GM19351 (cell line): ENCODE results near the gene PC.

ENCODE experiments used
- ATAC-seq: cut with Tn5 transposase; IDR thresholded peaks from one replicate; pipeline ENCODE4 v1.9.1; 2021; ENCODE audit warnings: mild to moderate bottlenecking, moderate library complexity; ENCODE audit not compliant: unreplicated experiment

The PC gene

DNA sequence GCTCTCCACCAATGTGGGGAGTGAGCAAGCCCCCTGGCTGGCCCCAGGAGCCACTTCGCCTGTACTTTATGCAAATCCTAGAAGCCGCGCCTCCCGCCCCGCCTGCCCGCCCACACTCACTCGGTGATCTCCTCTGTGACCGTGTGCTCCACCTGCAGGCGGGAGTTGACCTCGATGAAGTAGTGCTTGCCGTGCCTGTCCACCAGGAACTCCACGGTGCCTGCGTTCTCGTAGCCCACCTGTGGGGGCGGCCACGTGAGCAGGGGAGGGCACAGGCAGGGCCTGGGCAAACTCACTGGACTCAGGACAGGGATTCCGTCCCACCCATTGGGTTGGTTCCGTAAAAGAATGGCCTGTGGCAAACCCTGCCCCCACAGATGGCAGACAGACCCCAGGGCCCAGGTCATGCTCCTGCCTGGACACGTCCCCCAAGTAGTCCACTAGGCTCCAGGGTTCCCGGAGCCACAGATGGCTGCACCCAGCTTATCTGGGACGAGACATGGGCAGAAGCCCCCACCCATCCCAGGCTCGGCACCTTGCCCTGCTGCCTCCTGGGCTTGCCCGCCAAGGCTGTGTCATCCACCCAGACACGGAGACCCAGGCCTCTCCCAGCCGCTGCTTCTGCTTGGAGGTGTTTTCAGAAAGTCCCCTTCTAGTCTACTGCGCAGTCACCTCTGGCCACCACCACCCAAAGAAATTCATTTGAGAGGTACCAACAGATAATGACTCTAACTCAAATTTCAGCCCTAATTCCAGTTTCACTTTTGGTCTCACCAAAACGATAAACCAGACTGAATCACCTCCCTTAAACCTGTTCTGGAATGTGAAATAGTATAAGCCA lies 89.2 kb downstream of the PC start:
- ATAC-seq: peak; percentile 79

DNA sequence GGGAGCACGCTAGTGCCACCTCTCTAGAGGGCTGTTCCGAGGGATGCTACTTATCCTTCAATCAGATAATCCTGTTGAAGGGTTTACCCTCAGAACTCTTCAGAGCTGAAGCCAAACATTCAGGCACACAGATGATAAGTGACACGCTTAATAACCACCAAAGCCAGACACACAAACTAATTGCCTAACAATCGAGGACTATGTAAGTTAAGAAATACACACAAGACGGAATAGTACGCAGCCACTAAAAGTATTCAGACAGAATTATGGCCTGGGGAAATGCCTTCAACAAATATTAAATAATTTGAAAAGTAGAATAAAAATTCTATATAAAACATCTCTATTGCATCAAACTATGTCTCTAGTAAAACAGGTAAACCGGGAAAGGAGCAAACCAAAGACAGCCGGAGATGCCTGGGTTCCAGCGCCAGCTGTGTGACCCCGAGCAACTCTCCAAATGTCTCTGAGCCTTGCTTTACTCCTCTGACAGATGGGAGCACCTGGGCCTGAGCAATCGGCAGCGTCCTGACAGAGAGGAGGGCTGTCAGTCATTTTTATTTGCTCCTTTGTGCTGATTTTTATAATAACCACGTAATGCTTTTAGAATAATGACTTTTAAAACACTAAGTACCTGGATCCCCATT lies 90.0 kb downstream of the PC start:
- ATAC-seq: no peak

- ATAC-seq: no peak
These were observed 90.7 kb downstream of the PC start for GRCh38 chr11:66867425-66868040.

DNA sequence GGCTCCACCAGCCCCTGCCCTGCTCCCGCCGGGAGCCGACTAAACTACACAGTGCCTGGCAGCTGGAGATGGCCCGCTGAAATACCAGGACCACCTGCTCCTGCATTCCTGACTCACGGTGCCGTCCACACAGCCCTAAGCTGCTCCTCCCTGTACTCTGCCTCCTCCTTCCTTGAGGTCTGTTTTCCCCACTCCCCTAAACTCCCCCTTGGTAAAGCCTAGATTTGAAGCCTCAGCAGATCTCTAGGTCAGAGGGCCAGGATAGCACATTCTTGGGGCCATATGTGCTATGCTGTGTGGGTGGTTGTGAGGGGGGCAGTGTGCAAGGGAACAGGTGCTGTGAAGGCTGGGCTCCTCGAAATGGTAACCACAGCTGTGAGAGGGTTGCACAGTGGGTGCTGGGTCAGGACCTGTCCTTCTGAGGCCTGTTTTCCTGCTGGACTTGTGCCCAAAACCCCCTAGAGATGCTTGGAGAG lies 91.6 kb downstream of the PC start:
- no peak for ATAC-seq

GRCh38 chr11:66866007-66866406 lies 92.2 kb downstream of the PC start:
- ATAC-seq: no peak

- ATAC-seq: no peak
These were observed 93.1 kb downstream of the PC start for GRCh38 chr11:66864924-66865697.

DNA sequence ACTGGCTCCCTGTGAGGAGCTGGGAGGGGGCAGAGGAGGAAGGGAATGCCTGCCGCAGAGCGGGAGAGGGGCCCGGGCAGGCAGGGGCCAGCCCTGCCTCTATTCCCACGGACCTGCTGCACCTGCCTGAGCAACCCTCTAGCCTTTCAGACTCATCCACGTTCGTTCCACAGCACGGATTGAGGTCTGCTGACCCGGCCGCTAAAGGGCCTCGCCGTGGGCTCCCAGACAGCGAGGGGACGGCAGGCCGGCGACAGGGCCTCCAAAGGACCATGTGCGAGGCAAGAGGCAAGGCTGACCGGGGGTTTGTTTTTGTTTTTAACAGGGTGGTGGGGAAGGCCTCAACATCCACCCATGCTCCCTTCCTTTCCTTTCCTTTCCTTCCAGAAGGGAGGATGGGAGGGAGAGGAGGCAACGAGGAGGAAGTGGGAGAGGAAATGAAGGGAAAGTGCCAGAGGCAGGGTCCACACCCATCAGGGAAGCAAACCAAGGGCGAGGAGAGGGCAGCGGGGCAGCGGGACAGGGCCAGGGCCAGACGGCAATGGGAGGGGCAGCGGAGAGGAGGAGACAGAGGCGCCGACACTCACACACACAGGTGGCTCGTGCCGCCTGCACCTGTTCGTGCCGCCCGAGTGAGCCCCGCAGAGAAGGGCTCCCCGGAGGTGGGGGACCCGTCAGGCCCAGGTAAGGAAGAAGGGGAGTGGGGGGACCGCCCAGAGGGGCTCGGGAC lies 93.8 kb downstream of the PC start:
- no peak for ATAC-seq

GRCh38 chr11:66863428-66864125 lies 94.6 kb downstream of the PC start:
- no peak for ATAC-seq

GRCh38 chr11:66862559-66863037 lies 95.6 kb downstream of the PC start:
- ATAC-seq: no peak

DNA sequence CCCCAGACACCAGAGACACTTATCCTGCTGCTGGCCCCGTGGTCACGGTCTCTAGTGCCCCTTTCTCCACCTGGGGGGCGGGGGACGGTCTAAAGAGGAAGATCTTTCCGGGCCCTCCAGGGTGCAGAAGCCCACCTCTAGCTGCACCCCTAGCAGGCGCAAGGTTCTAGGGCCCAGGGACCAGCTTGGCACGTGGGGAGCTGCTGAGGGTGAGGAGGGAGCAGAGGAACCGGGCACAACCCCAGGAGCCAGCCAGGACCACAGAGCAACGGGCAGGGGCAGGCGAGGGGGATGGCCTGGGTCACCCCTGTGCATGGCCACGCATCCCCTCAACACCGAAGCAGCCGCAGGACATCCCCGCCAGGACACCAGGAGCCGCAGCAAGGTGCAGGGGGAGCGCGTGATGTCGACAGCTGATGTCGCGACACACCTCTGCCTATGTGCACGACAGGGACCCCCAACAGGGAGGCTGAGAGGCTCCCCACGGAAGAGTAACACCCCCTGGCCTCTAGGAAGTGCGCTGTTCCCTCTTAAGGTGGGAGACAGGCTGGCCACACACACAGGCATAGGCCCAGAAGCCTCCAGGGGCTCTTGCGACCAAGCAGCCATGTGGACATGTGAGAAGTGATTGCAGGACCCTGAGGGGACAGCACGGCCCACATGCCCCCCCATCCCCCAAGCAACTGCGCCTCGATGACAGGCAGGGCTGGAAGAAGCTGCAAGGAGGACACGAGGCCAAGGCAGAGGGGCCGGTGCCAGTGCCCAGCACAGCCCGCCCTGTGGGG lies 96.2 kb downstream of the PC start:
- ATAC-seq: no peak

DNA sequence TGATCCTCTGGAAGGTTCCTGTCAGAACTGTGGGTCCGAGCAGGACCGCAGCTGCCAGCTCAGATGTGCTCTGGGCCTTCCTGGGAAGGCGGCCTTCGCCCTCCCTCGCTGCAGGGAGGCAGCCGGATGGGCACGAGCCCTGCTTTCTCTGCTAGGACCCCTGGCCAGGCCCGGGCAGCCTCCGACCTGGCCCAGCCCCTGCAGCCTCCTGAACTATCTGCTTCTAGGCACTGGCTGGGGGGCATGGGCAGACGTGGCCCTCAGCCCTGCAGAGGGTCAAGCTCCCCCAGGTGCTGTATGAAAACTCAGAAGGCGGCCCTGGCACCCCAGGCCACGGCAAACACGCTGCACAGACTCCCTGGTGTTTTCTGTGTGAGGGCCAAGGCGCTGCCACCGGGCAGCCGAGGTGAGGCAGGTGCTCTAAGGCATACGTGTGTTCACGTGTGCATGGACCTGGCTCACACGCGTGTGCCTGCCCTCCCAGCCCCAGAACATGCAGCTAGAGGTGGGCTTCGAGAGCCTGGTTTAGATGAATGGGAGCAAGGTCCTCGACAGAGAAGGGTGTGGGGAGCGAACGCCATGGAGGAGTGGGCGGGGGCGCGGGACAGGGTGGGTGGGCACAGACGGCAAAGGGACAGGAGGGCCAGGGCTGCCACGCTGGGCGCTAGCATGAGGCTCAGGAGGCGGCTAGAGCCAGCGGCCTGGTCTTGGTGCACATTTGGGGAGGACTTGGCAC lies 97.0 kb downstream of the PC start:
- no peak for ATAC-seq

DNA sequence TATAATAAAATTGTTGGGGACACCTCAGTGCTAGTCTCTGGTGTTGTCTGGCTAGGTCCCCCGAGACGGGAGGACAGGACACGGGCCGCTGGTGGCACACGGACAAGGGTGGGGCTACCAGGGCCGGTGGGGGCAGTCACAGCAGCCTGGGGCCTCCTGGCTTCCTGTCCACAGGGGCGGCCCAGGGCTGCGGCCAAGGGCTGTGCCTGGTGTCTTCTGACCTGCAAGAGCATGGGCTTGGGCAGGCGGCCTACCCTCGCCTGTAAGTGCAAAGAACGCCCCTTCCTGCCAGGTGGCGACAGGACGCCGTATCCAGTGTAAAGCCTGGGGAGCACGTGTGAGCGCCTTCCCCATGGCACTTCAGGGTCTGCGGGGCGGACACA lies 97.7 kb downstream of the PC start:
- no peak for ATAC-seq

- no peak for ATAC-seq
These were observed 98.3 kb downstream of the PC start for GRCh38 chr11:66859686-66860448.

- ATAC-seq: no peak
These were observed 99.1 kb downstream of the PC start for GRCh38 chr11:66858939-66859685.

GRCh38 chr11:66858186-66858938 lies 99.8 kb downstream of the PC start:
- ATAC-seq: no peak

- no peak for ATAC-seq
These were observed 100.3 kb downstream of the PC start for GRCh38 chr11:66857927-66858185.
